ENCODE data around the gene MAML3. TPM values are rescaled to one million over a fixed set of nuclear protein-coding genes. Genes with fewer than 3 reads are reported as not detected.
"Not testable (repeated sequence)": the region's sequence is repeated elsewhere in the genome, so short reads cannot be mapped to it uniquely, and the experiment has no call there.

The MAML3 gene
- polyA plus RNA-seq, 4 donors = 13.5 to 17.9 (median 16.5) TPM

- DNase-seq (ENCODE audit: low read depth in 4 of 4, low spot score in 3 of 4) = no peak
These were observed 434.4 kb downstream of the MAML3 start for GRCh38 chr4:139719381-139720101.

- no peak for DNase-seq (ENCODE audit: low read depth in 4 of 4, low spot score in 3 of 4)
These were observed 435.2 kb downstream of the MAML3 start for GRCh38 chr4:139718833-139719232.

- no peak for DNase-seq (ENCODE audit: low read depth in 4 of 4, low spot score in 3 of 4)
These were observed 435.6 kb downstream of the MAML3 start for GRCh38 chr4:139718358-139718757.

- no peak for DNase-seq (ENCODE audit: low read depth in 4 of 4, low spot score in 3 of 4)
These were observed 438.1 kb downstream of the MAML3 start for GRCh38 chr4:139715746-139716391.

GRCh38 chr4:139712882-139713281, 441.1 kb downstream of the MAML3 start:
- no peak for DNase-seq (ENCODE audit: low read depth in 4 of 4, low spot score in 3 of 4)

- no peak for DNase-seq (ENCODE audit: low read depth in 4 of 4, low spot score in 3 of 4)
These were observed 442.5 kb downstream of the MAML3 start for GRCh38 chr4:139711461-139711860.

GRCh38 chr4:139710073-139710472, 443.9 kb downstream of the MAML3 start:
- no peak for DNase-seq (ENCODE audit: low read depth in 4 of 4, low spot score in 3 of 4)

GRCh38 chr4:139709660-139710059, 444.3 kb downstream of the MAML3 start:
- DNase-seq (ENCODE audit: low read depth in 4 of 4, low spot score in 3 of 4) = no peak

- no peak for DNase-seq (ENCODE audit: low read depth in 4 of 4, low spot score in 3 of 4)
These were observed 449.0 kb downstream of the MAML3 start for GRCh38 chr4:139704915-139705485.

- DNase-seq (ENCODE audit: low read depth in 4 of 4, low spot score in 3 of 4) = no peak
These were observed 453.4 kb downstream of the MAML3 start for GRCh38 chr4:139700568-139700967.

- not testable (repeated sequence) for DNase-seq (ENCODE audit: low read depth in 4 of 4, low spot score in 3 of 4)
These were observed 455.6 kb downstream of the MAML3 start for GRCh38 chr4:139698167-139698925.

GRCh38 chr4:139696491-139696890, 457.5 kb downstream of the MAML3 start:
- no peak for DNase-seq (ENCODE audit: low read depth in 4 of 4, low spot score in 3 of 4)

- DNase-seq (ENCODE audit: low read depth in 4 of 4, low spot score in 3 of 4) = no peak
These were observed 459.4 kb downstream of the MAML3 start for GRCh38 chr4:139694522-139695107.

- no peak for DNase-seq (ENCODE audit: low read depth in 4 of 4, low spot score in 3 of 4)
These were observed 461.5 kb downstream of the MAML3 start for GRCh38 chr4:139692309-139693012.

GRCh38 chr4:139690419-139690818, 463.6 kb downstream of the MAML3 start:
- no peak for DNase-seq (ENCODE audit: low read depth in 4 of 4, low spot score in 3 of 4)

- no peak for DNase-seq (ENCODE audit: low read depth in 4 of 4, low spot score in 3 of 4)
These were observed 464.8 kb downstream of the MAML3 start for GRCh38 chr4:139689093-139689722.

- no peak for DNase-seq (ENCODE audit: low read depth in 4 of 4, low spot score in 3 of 4)
These were observed 467.0 kb downstream of the MAML3 start for GRCh38 chr4:139686988-139687387.

GRCh38 chr4:139686130-139686529, 467.9 kb downstream of the MAML3 start:
- no peak for DNase-seq (ENCODE audit: low read depth in 4 of 4, low spot score in 3 of 4)

- DNase-seq (ENCODE audit: low read depth in 4 of 4, low spot score in 3 of 4) = no peak
These were observed 468.8 kb downstream of the MAML3 start for GRCh38 chr4:139685180-139685579.

- no peak for DNase-seq (ENCODE audit: low read depth in 4 of 4, low spot score in 3 of 4)
These were observed 469.6 kb downstream of the MAML3 start for GRCh38 chr4:139684351-139684750.

All from left renal pelvis (tissue), 4 donors.